Duodenal mucosa (tissue), 2 donors: ENCODE results near the gene DYNLT1.
A peak's percentile ranks its signal among the peaks of the same experiment; 100 is the strongest.
"Not testable (repeated sequence)": the region's sequence is repeated elsewhere in the genome, so short reads cannot be mapped to it uniquely, and the experiment has no call there.

Experiments
- H3K27ac ChIP-seq: one replicate; pipeline ENCODE4 v1.7.0; 2013; ENCODE audit warnings: low read depth, low read length
- H3K27me3 ChIP-seq, 2 donors: one replicate each; pipeline ENCODE4 v1.7.0; 2013; ENCODE audit warnings: low read length in 2 of 2, control low read depth in 1 of 2; ENCODE audit not compliant: insufficient read depth in 2 of 2, control insufficient read depth in 1 of 2
- H3K36me3 ChIP-seq, 2 donors: one replicate each; pipeline ENCODE4 v1.7.0; 2013; ENCODE audit warnings: low read length in 2 of 2, control low read depth in 1 of 2; ENCODE audit not compliant: insufficient read depth in 2 of 2, control insufficient read depth in 1 of 2
- H3K4me1 ChIP-seq, 2 donors: one replicate each; pipeline ENCODE4 v1.7.0; 2013; ENCODE audit warnings: low read length in 2 of 2, control low read depth in 1 of 2; ENCODE audit not compliant: insufficient read depth in 2 of 2, control insufficient read depth in 1 of 2
- H3K4me3 ChIP-seq, 2 donors: one replicate each; pipeline ENCODE4 v1.7.0; 2013; ENCODE audit warnings: low read length in 2 of 2, low read depth in 1 of 2
- H3K9ac ChIP-seq, 2 donors: one replicate each; pipeline ENCODE4 v1.7.0; 2013; ENCODE audit warnings: low read length in 2 of 2, low read depth in 1 of 2
- H3K9me3 ChIP-seq, 2 donors: one replicate each; pipeline ENCODE4 v1.7.0; 2013; ENCODE audit warnings: low read length in 2 of 2, control low read depth in 1 of 2; ENCODE audit not compliant: control insufficient read depth in 1 of 2

Gene DYNLT1

GRCh38 chr6:158654498-158654897 is 10.0 kb upstream of the DYNLT1 start:
- Histone ChIP-seq H3K36me3 (no peaks in the 10 kb centered on the region), H3K4me1 (peaks cover 14 to 28% of the 10 kb centered on the region in 2 donors), H3K9me3 (no peaks in the 10 kb centered on the region), H3K27me3 (no peaks in the 10 kb centered on the region), H3K4me3 (no peak overlapping the region), H3K27ac (peak overlapping the region; percentile 51), H3K9ac (peak overlapping the region in 1 of 2 donors; percentile 28)

- peaks cover 20 to 28% of the 10 kb centered on the region in 2 donors for H3K4me1 ChIP-seq
- no peaks in the 10 kb centered on the region for H3K9me3 ChIP-seq
- no peaks in the 10 kb centered on the region for H3K27me3 ChIP-seq
- H3K27ac ChIP-seq: peak overlapping the region; percentile 51
- peak overlapping the region; percentile 19 to 28 for H3K9ac ChIP-seq
- no peaks in the 10 kb centered on the region for H3K36me3 ChIP-seq
- no peak overlapping the region for H3K4me3 ChIP-seq
Observed at GRCh38 chr6:158653577-158654354, 9.2 kb upstream of the DYNLT1 start.

GRCh38 chr6:158651981-158652737 is 7.6 kb upstream of the DYNLT1 start:
- not testable (repeated sequence) for H3K9ac ChIP-seq, H3K36me3 ChIP-seq, H3K27ac ChIP-seq, H3K27me3 ChIP-seq, H3K4me3 ChIP-seq, H3K9me3 ChIP-seq
- H3K4me1 ChIP-seq: peaks cover 23 to 28% of the 10 kb centered on the region in 2 donors

- Histone ChIP-seq H3K36me3 (no peaks in the 10 kb centered on the region), H3K9me3 (no peaks in the 10 kb centered on the region), H3K27ac (peak within 1 kb of the TSS; percentile 36), H3K27me3 (no peaks in the 10 kb centered on the region), H3K9ac (peak within 1 kb of the TSS in 1 of 2 donors; percentile 8), H3K4me1 (peaks cover 13 to 22% of the 10 kb centered on the region in 2 donors), H3K4me3 (no peak within 1 kb of the TSS)
Observed at GRCh38 chr6:158649289-158650143, 5.0 kb upstream of the DYNLT1 start, which contains the start of gene SYTL3. Gene SYTL3, plus strand, starts transcription at chr6:158650054. Its CDS starts 13,215 bp downstream, at chr6:158663269.

GRCh38 chr6:158648682-158649131 is 4.2 kb upstream of the DYNLT1 start:
- H3K27ac ChIP-seq: peak overlapping the region; percentile 36
- peak overlapping the region in 1 of 2 donors; percentile 8 for H3K9ac ChIP-seq
- no peaks in the 10 kb centered on the region for H3K9me3 ChIP-seq
- H3K4me1 ChIP-seq: peaks cover 7 to 17% of the 10 kb centered on the region in 2 donors
- no peaks in the 10 kb centered on the region for H3K27me3 ChIP-seq
- H3K36me3 ChIP-seq: no peaks in the 10 kb centered on the region
- H3K4me3 ChIP-seq: no peak overlapping the region

GRCh38 chr6:158647501-158647900 is 3.0 kb upstream of the DYNLT1 start:
- H3K27me3 ChIP-seq: no peaks in the 10 kb centered on the region
- no peaks in the 10 kb centered on the region for H3K9me3 ChIP-seq
- no peak overlapping the region for H3K9ac ChIP-seq
- no peaks in the 10 kb centered on the region for H3K36me3 ChIP-seq
- H3K4me1 ChIP-seq: peaks cover 15 to 24% of the 10 kb centered on the region in 2 donors
- H3K4me3 ChIP-seq: no peak overlapping the region
- H3K27ac ChIP-seq: no peak overlapping the region

GRCh38 chr6:158646023-158646910 is 1.7 kb upstream of the DYNLT1 start:
- Histone ChIP-seq H3K27ac (no peak overlapping the region), H3K27me3 (no peaks in the 10 kb centered on the region), H3K36me3 (no peaks in the 10 kb centered on the region), H3K4me1 (peaks cover 25 to 33% of the 10 kb centered on the region in 2 donors), H3K4me3 (no peak overlapping the region), H3K9me3 (no peaks in the 10 kb centered on the region), H3K9ac (no peak overlapping the region)

GRCh38 chr6:158645064-158646022 is 800 bp upstream of the DYNLT1 start:
- Histone ChIP-seq H3K4me1 (peaks cover 34 to 37% of the 10 kb centered on the region in 2 donors), H3K9ac (peak overlapping the region; percentile 80 to 91), H3K4me3 (peak overlapping the region; percentile 85 to 87)

More at GRCh38 chr6:158645064-158646022, 800 bp upstream of the DYNLT1 start:
- Histone ChIP-seq H3K27me3 (no peaks in the 10 kb centered on the region), H3K27ac (peak overlapping the region; percentile 96), H3K9me3 (no peaks in the 10 kb centered on the region), H3K36me3 (peaks cover 4% of the 10 kb centered on the region in 2 donors)
